GM12878 (cell line): Measurements from ENCODE around the gene TRIM26.

Experiments used
- JUND ChIP-seq: IDR thresholded peaks from 2 replicates; pipeline ENCODE4 v1.6.1; 2012; ENCODE audit warnings: low read depth, mild to moderate bottlenecking, low read length, improper control_type of control experiment, moderate library complexity
- TAF1 ChIP-seq: IDR thresholded peaks from 2 replicates; pipeline ENCODE4 v1.6.1; 2011; ENCODE audit warnings: mild to moderate bottlenecking, low read depth, low read length, borderline replicate concordance

- TF ChIP-seq JUND (no peak), TAF1 (no peak)
Observed at GRCh38 chr6:30157999-30158398, 55.2 kb downstream of the TRIM26 start.
